ENCODE data around the gene TTC23. TPM values are rescaled to one million over a fixed set of nuclear protein-coding genes. Genes with fewer than 3 reads are reported as not detected.

Gene TTC23
- polyA plus RNA-seq (2013, experiment 1 of 2): 14.0 TPM
- polyA plus RNA-seq (2013, experiment 2 of 2): 17.8 TPM

- Histone ChIP-seq H3K4me1 (ENCODE audit: insufficient read depth, low read length) (peaks cover 8% of the 10 kb centered on the region; the same call in 1 of the 2 replicates), H3K27me3 (ENCODE audit: insufficient read depth, low read length) (peaks cover 10% of the 10 kb centered on the region; the same call in 1 of the 2 replicates), H3K27ac (ENCODE audit: low read depth, low read length) (peak within 1 kb of the TSS; percentile 81; the same call in 1 of the 2 replicates), H3K4me3 (ENCODE audit: low read length) (peak within 1 kb of the TSS; percentile 89), H3K9me3 (ENCODE audit: insufficient read depth, low read depth, low read length) (no peaks in the 10 kb centered on the region), H3K9ac (ENCODE audit: low read depth, low read length) (peak within 1 kb of the TSS; percentile 85), H3K36me3 (ENCODE audit: insufficient read depth, low read length) (peaks cover 3% of the 10 kb centered on the region; the same call in 1 of the 2 replicates)
- 38% methylated on average over 12 of the region's 14 CpGs for WGBS
Measured at GRCh38 chr15:99249270-99249841, at the start of gene TTC23. TTC23 (minus strand) TSS chr15:99249581; CDS start chr15:99228712, 20,869 bp downstream.

- H3K36me3 ChIP-seq (ENCODE audit: insufficient read depth, low read length): 0 out of 2 replicates have a peak, but pooled peaks cover 5% of the 10 kb centered on the region
- WGBS: 100% methylated on average over 2 of the region's 2 CpGs
- H3K4me3 ChIP-seq (ENCODE audit: low read length): no peak overlapping the region
- no peak overlapping the region for H3K9ac ChIP-seq (ENCODE audit: low read depth, low read length)
- H3K9me3 ChIP-seq (ENCODE audit: insufficient read depth, low read depth, low read length): peaks cover 10% of the 10 kb centered on the region; the same call in 1 of the 2 replicates
- H3K4me1 ChIP-seq (ENCODE audit: insufficient read depth, low read length): peaks cover 16% of the 10 kb centered on the region; the same call in 1 of the 2 replicates
- H3K27ac ChIP-seq (ENCODE audit: low read depth, low read length): peak overlapping the region; percentile 13; the same call in 1 of the 2 replicates
- H3K27me3 ChIP-seq (ENCODE audit: insufficient read depth, low read length): no peaks in the 10 kb centered on the region
Measured at GRCh38 chr15:99296386-99296785, 47.0 kb upstream of the TTC23 start.

DNA sequence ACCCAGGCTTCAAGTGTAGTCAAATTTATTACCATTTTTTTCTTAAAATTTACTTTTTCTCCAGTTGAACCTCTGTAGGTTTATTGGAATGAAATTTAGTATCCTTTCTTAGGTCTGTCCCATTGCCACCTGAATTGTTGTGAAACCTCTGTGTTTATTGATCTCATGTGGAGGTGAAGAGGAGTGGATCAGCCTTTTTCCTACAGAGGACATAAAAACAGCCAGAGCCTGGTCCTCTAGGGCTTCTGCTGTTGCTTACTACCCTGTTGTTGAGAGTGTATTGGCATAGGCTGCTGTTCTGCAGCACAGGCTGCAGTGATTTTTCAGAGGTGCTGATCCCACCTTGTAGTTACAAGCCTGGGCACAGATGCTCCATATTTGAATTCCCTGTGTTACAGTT lies 46.5 kb upstream of the TTC23 start:
- Histone ChIP-seq H3K4me3 (ENCODE audit: low read length) (no peak overlapping the region), H3K27ac (ENCODE audit: low read depth, low read length) (peak overlapping the region; percentile 6; the same call in 1 of the 2 replicates), H3K36me3 (ENCODE audit: insufficient read depth, low read length) (0 out of 2 replicates have a peak, but pooled peaks cover 5% of the 10 kb centered on the region), H3K9ac (ENCODE audit: low read depth, low read length) (no peak overlapping the region), H3K4me1 (ENCODE audit: insufficient read depth, low read length) (peaks cover 16% of the 10 kb centered on the region; the same call in 1 of the 2 replicates), H3K9me3 (ENCODE audit: insufficient read depth, low read depth, low read length) (peaks cover 10% of the 10 kb centered on the region; the same call in 1 of the 2 replicates), H3K27me3 (ENCODE audit: insufficient read depth, low read length) (no peaks in the 10 kb centered on the region)

DNA sequence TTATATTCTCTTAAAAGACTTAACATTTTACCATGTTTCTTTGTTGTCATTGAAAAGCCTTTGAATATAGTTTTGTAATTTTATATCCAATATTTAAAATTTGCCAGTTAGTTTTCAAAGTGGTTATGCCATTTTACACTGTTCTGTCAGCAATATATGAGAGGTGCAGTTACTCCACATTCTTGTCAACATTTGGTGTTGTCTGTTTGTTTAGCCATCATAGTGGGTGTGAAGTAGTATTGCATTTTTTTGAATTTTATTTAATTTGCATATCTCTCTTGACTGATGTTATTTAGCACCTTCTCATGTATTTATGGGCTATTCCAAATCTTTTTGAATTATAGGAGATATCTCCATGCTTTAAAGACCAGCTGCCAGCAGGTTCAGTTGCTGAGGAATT lies 42.3 kb upstream of the TTC23 start:
- peaks cover 10% of the 10 kb centered on the region; the same call in 1 of the 2 replicates for H3K9me3 ChIP-seq (ENCODE audit: insufficient read depth, low read depth, low read length)
- H3K4me3 ChIP-seq (ENCODE audit: low read length): no peak overlapping the region
- H3K4me1 ChIP-seq (ENCODE audit: insufficient read depth, low read length): peaks cover 16% of the 10 kb centered on the region; the same call in 1 of the 2 replicates
- H3K27me3 ChIP-seq (ENCODE audit: insufficient read depth, low read length): no peaks in the 10 kb centered on the region
- H3K9ac ChIP-seq (ENCODE audit: low read depth, low read length): no peak overlapping the region
- 0 out of 2 replicates have a peak, but pooled peaks cover 5% of the 10 kb centered on the region for H3K36me3 ChIP-seq (ENCODE audit: insufficient read depth, low read length)
- no peak overlapping the region for H3K27ac ChIP-seq (ENCODE audit: low read depth, low read length)

DNA sequence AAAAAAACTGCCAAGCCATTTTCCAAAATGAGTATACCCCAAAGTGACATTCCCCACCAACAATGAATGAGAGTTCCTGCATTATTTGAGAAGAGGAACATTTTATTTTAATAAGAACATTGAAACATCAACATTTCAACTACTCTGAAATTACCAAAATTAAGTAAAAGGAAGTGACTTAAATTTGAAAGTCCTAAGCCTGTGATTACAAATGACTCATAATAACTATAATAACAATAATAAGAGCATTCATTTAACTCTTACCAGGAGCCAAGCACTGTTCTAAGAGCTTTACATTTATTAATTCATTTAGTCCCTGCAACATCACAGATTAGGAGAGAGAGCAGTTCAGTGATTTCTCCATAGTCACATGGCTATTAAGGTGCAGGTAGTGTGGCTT lies 34.3 kb upstream of the TTC23 start:
- Histone ChIP-seq H3K27ac (ENCODE audit: low read depth, low read length) (no peak overlapping the region), H3K4me1 (ENCODE audit: insufficient read depth, low read length) (no peaks in the 10 kb centered on the region), H3K4me3 (ENCODE audit: low read length) (no peak overlapping the region), H3K36me3 (ENCODE audit: insufficient read depth, low read length) (no peaks in the 10 kb centered on the region), H3K9me3 (ENCODE audit: insufficient read depth, low read depth, low read length) (no peaks in the 10 kb centered on the region), H3K9ac (ENCODE audit: low read depth, low read length) (no peak overlapping the region), H3K27me3 (ENCODE audit: insufficient read depth, low read length) (no peaks in the 10 kb centered on the region)

DNA sequence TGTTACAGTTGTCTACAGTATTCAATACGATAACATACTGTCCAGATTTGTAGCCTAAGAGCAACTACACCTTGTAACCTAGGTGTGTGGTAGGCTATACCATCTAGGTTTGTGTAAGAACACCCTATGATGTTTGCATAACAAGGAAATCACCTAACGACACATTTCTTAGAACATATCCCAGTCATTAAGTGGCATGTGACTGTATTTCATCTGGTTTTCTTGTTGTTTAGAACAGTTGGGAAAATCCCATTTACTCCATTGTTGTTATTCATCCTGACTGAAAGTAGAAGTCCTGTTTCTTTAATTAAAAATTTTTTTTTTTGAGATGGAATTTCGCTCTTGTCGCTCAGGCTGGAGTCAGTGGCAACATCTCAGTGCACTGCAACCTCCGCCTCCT lies 33.2 kb upstream of the TTC23 start:
- Histone ChIP-seq H3K36me3 (ENCODE audit: insufficient read depth, low read length) (no peaks in the 10 kb centered on the region), H3K9ac (ENCODE audit: low read depth, low read length) (no peak overlapping the region), H3K4me1 (ENCODE audit: insufficient read depth, low read length) (no peaks in the 10 kb centered on the region), H3K4me3 (ENCODE audit: low read length) (no peak overlapping the region), H3K9me3 (ENCODE audit: insufficient read depth, low read depth, low read length) (no peaks in the 10 kb centered on the region), H3K27ac (ENCODE audit: low read depth, low read length) (no peak overlapping the region), H3K27me3 (ENCODE audit: insufficient read depth, low read length) (no peaks in the 10 kb centered on the region)
- WGBS: 94% methylated on average over 4 of the region's 5 CpGs

GRCh38 chr15:99282121-99282520 lies 32.7 kb upstream of the TTC23 start:
- no peak overlapping the region for H3K4me3 ChIP-seq (ENCODE audit: low read length)
- no peaks in the 10 kb centered on the region for H3K36me3 ChIP-seq (ENCODE audit: insufficient read depth, low read length)
- H3K27ac ChIP-seq (ENCODE audit: low read depth, low read length): no peak overlapping the region
- no peaks in the 10 kb centered on the region for H3K9me3 ChIP-seq (ENCODE audit: insufficient read depth, low read depth, low read length)
- H3K9ac ChIP-seq (ENCODE audit: low read depth, low read length): no peak overlapping the region
- H3K4me1 ChIP-seq (ENCODE audit: insufficient read depth, low read length): no peaks in the 10 kb centered on the region
- H3K27me3 ChIP-seq (ENCODE audit: insufficient read depth, low read length): no peaks in the 10 kb centered on the region

DNA sequence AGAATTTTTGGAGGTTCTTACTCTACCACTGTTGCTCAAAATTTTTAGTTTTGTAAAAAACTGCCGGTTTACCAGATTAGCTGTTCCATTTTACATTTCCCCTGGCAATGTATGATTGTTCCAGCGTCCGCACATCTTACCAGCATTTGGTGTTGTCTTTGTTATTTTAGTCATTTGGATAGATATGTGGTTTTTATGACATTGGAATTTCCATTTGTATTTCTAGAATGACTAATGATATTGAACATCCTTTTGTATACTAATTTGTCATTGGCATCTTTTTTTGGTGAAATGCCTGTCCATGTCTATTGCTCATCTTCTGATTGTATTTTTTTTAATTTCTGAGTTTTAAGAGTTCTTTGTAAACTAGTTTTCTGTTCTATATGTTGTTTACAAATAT lies 30.4 kb upstream of the TTC23 start:
- H3K36me3 ChIP-seq (ENCODE audit: insufficient read depth, low read length): no peaks in the 10 kb centered on the region
- no peaks in the 10 kb centered on the region for H3K9me3 ChIP-seq (ENCODE audit: insufficient read depth, low read depth, low read length)
- no peak overlapping the region for H3K9ac ChIP-seq (ENCODE audit: low read depth, low read length)
- H3K27me3 ChIP-seq (ENCODE audit: insufficient read depth, low read length): no peaks in the 10 kb centered on the region
- no peak overlapping the region for H3K4me3 ChIP-seq (ENCODE audit: low read length)
- peaks cover 7% of the 10 kb centered on the region for H3K4me1 ChIP-seq (ENCODE audit: insufficient read depth, low read length)
- 100% methylated on average over 3 of the region's 3 CpGs for WGBS
- H3K27ac ChIP-seq (ENCODE audit: low read depth, low read length): no peak overlapping the region

GRCh38 chr15:99279290-99279689 lies 29.9 kb upstream of the TTC23 start:
- H3K4me3 ChIP-seq (ENCODE audit: low read length): no peak overlapping the region
- H3K9me3 ChIP-seq (ENCODE audit: insufficient read depth, low read depth, low read length): no peaks in the 10 kb centered on the region
- no peak overlapping the region for H3K27ac ChIP-seq (ENCODE audit: low read depth, low read length)
- 92% methylated on average over 3 of the region's 3 CpGs for WGBS
- H3K4me1 ChIP-seq (ENCODE audit: insufficient read depth, low read length): peaks cover 7% of the 10 kb centered on the region
- H3K9ac ChIP-seq (ENCODE audit: low read depth, low read length): no peak overlapping the region
- no peaks in the 10 kb centered on the region for H3K27me3 ChIP-seq (ENCODE audit: insufficient read depth, low read length)
- H3K36me3 ChIP-seq (ENCODE audit: insufficient read depth, low read length): no peaks in the 10 kb centered on the region

GRCh38 chr15:99275525-99276128 lies 26.2 kb upstream of the TTC23 start:
- Histone ChIP-seq H3K36me3 (ENCODE audit: insufficient read depth, low read length) (no peaks in the 10 kb centered on the region), H3K9ac (ENCODE audit: low read depth, low read length) (no peak overlapping the region), H3K9me3 (ENCODE audit: insufficient read depth, low read depth, low read length) (no peaks in the 10 kb centered on the region), H3K4me3 (ENCODE audit: low read length) (no peak overlapping the region), H3K27me3 (ENCODE audit: insufficient read depth, low read length) (no peaks in the 10 kb centered on the region), H3K27ac (ENCODE audit: low read depth, low read length) (no peak overlapping the region), H3K4me1 (ENCODE audit: insufficient read depth, low read length) (peaks cover 7% of the 10 kb centered on the region)
- WGBS: 87% methylated on average over 9 of the region's 9 CpGs

DNA sequence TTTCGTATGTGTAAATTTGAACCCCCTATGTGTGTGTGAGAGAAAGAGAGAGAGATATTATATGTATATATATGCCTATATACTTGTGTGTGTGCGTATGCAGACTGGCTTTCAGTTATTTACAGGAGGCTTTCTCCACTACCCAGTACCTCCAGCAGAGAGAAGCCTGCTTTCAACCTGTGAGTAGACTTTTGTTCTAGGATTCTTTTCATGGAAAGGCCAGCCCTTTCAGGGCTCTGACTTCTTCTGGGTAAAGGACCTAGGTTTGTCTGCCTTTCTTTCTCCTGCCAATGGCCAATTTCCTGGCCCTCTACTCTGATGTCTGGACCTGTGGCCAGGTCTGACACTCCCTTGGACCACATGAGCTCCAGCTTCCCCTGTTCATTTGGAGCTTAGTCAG lies 25.7 kb upstream of the TTC23 start:
- H3K36me3 ChIP-seq (ENCODE audit: insufficient read depth, low read length): no peaks in the 10 kb centered on the region
- 92% methylated on average over 1 of the region's 2 CpGs for WGBS
- peaks cover 7% of the 10 kb centered on the region for H3K4me1 ChIP-seq (ENCODE audit: insufficient read depth, low read length)
- H3K27me3 ChIP-seq (ENCODE audit: insufficient read depth, low read length): no peaks in the 10 kb centered on the region
- no peaks in the 10 kb centered on the region for H3K9me3 ChIP-seq (ENCODE audit: insufficient read depth, low read depth, low read length)
- H3K27ac ChIP-seq (ENCODE audit: low read depth, low read length): no peak overlapping the region
- no peak overlapping the region for H3K9ac ChIP-seq (ENCODE audit: low read depth, low read length)
- H3K4me3 ChIP-seq (ENCODE audit: low read length): no peak overlapping the region

All from HUES64 (cell line).